Memory B cell (primary cell): ENCODE measurements around the gene SLCO2B1.

Source experiments
- ATAC-seq: fragments of 150-1000 bp; cut with Tn5 transposase; 2 replicates; pipeline ENCODE4 v1.10.0; 2021; ENCODE audit warnings: low read depth, mild to moderate bottlenecking, moderate library complexity
- DNase-seq, 2 donors: peaks; one replicate each; pipeline ENCODE4 v3.0.0; 2022; ENCODE audit warnings: low spot score in 2 of 2
- H3K27ac Mint-ChIP-seq: one replicate; pipeline ENCODE4 v1.8.0; 2022; ENCODE audit warnings: mild to moderate bottlenecking, moderate library complexity, mixed read lengths
- H3K27me3 Mint-ChIP-seq: one replicate; pipeline ENCODE4 v1.8.0; 2022; ENCODE audit warnings: mixed read lengths
- H3K36me3 Mint-ChIP-seq: one replicate; pipeline ENCODE4 v1.8.0; 2022; ENCODE audit warnings: mild to moderate bottlenecking, mixed read lengths
- H3K4me1 Mint-ChIP-seq: one replicate; pipeline ENCODE4 v1.8.0; 2022; ENCODE audit warnings: mixed read lengths
- H3K4me3 Mint-ChIP-seq: one replicate; pipeline ENCODE4 v1.8.0; 2022; ENCODE audit warnings: mild to moderate bottlenecking, moderate library complexity, mixed read lengths
- H3K9me3 Mint-ChIP-seq: one replicate; pipeline ENCODE4 v1.8.0; 2022; ENCODE audit warnings: mixed read lengths

SLCO2B1 gene

GRCh38 chr11:75223954-75224643 lies 73.2 kb downstream of the SLCO2B1 start:
- no peaks in the 10 kb centered on the region for H3K27me3 Mint-ChIP-seq
- ATAC-seq (no peak), DNase-seq (no peak)
- H3K4me1 Mint-ChIP-seq = no peaks in the 10 kb centered on the region
- no peaks in the 10 kb centered on the region for H3K9me3 Mint-ChIP-seq
- H3K27ac Mint-ChIP-seq = no peak overlapping the region
- H3K4me3 Mint-ChIP-seq = no peak overlapping the region
- no peaks in the 10 kb centered on the region for H3K36me3 Mint-ChIP-seq

DNA sequence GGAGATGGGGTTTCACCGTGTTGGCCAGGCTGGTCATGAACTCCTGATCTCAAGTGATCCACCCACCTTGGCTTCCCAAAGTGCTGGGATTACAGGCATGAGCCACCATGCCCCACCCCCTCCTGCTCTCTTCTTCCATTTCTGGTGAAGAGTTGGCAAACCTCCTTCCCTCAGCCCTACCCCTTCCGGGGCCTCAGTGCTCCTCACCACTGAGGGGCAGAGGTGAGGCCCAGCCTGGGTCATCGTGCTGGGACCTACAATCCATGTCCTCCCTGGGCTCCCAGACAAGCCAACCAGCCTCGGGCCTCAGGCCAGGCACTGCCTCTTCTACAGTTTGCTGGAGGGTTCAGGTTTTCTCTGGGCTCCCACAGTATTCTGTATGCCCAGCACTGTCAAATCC lies 74.9 kb downstream of the SLCO2B1 start:
- H3K27ac Mint-ChIP-seq = no peak overlapping the region
- DNase-seq (no peak), ATAC-seq (no peak)
- H3K27me3 Mint-ChIP-seq = peaks cover 3% of the 10 kb centered on the region
- no peaks in the 10 kb centered on the region for H3K9me3 Mint-ChIP-seq
- H3K36me3 Mint-ChIP-seq = no peaks in the 10 kb centered on the region
- no peak overlapping the region for H3K4me3 Mint-ChIP-seq
- no peaks in the 10 kb centered on the region for H3K4me1 Mint-ChIP-seq

- H3K4me1 Mint-ChIP-seq = no peaks in the 10 kb centered on the region
- no peaks in the 10 kb centered on the region for H3K36me3 Mint-ChIP-seq
- ATAC-seq (no peak), DNase-seq (no peak)
- no peak overlapping the region for H3K27ac Mint-ChIP-seq
- peaks cover 17% of the 10 kb centered on the region for H3K27me3 Mint-ChIP-seq
- H3K4me3 Mint-ChIP-seq = no peak overlapping the region
- no peaks in the 10 kb centered on the region for H3K9me3 Mint-ChIP-seq
These were observed 78.6 kb downstream of the SLCO2B1 start for GRCh38 chr11:75229466-75229865.

GRCh38 chr11:75230621-75231020 lies 79.7 kb downstream of the SLCO2B1 start:
- H3K9me3 Mint-ChIP-seq = no peaks in the 10 kb centered on the region
- DNase-seq (no peak), ATAC-seq (no peak)
- no peak overlapping the region for H3K4me3 Mint-ChIP-seq
- H3K36me3 Mint-ChIP-seq = no peaks in the 10 kb centered on the region
- H3K27me3 Mint-ChIP-seq = peaks cover 19% of the 10 kb centered on the region
- H3K27ac Mint-ChIP-seq = no peak overlapping the region
- H3K4me1 Mint-ChIP-seq = no peaks in the 10 kb centered on the region

DNA sequence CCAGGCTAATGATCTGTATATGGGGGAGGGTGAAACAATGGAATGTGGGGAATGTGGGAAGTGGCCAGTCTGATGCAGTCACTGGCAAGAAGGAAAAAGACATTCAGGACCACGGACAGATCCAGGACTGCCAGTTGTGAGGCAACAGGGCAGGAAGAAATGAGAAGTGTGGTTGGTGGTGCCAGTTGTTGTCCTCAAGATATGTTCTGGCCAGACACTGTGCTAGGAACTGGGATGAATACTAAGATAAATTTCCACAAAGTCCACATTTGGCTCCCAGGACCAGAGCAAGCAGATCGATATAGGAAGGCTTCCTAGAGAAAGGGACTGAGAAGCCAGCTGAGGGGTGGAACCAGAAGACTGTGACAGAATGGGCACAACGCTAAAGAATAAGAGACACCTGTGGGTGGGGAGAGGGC lies 82.9 kb downstream of the SLCO2B1 start:
- Mint-ChIP-seq H3K36me3 (no peaks in the 10 kb centered on the region), H3K4me1 (no peaks in the 10 kb centered on the region), H3K27ac (no peak overlapping the region), H3K9me3 (no peaks in the 10 kb centered on the region), H3K27me3 (peaks cover 34% of the 10 kb centered on the region), H3K4me3 (no peak overlapping the region)
- DNase-seq (no peak), ATAC-seq (no peak)

DNA sequence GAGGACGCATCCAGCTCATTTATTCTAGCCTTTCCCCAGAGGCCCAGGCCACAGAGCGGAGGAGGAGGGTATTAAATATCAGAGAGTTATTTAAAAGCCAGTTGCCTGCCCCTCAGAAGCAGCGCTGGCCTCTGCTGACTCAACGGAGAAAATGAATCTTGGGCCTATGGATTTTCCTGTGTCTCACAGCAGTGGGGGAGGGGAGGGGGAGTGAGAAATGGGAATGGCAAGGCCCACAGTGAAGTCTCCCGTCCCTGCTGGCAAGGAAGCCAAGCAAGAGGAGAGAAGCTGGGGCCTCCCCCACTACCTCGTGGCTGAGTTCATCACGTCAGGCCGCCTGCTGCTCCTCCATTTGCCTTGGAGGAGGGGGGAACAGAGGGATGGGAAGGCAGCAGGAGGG lies 85.2 kb downstream of the SLCO2B1 start:
- no peak overlapping the region for H3K4me3 Mint-ChIP-seq
- peaks cover 29% of the 10 kb centered on the region for H3K27me3 Mint-ChIP-seq
- H3K27ac Mint-ChIP-seq = no peak overlapping the region
- DNase-seq (no peak), ATAC-seq (no peak)
- no peaks in the 10 kb centered on the region for H3K4me1 Mint-ChIP-seq
- no peaks in the 10 kb centered on the region for H3K9me3 Mint-ChIP-seq
- H3K36me3 Mint-ChIP-seq = no peaks in the 10 kb centered on the region

DNA sequence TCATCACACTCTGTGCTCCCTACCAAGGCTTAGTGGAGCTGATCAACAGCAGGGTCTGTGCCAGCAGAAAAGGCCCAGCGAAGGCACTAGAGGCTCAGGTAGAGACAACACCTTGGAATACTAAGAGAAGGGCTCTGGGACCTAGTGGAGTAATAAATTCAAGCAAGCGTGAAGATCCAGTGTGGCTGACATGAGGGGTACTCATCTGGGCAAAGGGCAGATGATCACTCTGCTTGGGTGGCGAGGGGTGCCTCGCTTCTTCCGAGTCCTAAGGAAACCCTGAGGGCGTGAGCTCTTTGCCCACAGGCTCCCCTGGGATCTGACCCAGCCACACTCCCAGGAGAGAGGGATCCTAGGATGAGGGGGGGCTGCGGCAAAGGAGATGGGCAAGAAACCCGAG lies 86.1 kb downstream of the SLCO2B1 start:
- no peak for ATAC-seq
- H3K27me3 Mint-ChIP-seq = peaks cover 25% of the 10 kb centered on the region

DNA sequence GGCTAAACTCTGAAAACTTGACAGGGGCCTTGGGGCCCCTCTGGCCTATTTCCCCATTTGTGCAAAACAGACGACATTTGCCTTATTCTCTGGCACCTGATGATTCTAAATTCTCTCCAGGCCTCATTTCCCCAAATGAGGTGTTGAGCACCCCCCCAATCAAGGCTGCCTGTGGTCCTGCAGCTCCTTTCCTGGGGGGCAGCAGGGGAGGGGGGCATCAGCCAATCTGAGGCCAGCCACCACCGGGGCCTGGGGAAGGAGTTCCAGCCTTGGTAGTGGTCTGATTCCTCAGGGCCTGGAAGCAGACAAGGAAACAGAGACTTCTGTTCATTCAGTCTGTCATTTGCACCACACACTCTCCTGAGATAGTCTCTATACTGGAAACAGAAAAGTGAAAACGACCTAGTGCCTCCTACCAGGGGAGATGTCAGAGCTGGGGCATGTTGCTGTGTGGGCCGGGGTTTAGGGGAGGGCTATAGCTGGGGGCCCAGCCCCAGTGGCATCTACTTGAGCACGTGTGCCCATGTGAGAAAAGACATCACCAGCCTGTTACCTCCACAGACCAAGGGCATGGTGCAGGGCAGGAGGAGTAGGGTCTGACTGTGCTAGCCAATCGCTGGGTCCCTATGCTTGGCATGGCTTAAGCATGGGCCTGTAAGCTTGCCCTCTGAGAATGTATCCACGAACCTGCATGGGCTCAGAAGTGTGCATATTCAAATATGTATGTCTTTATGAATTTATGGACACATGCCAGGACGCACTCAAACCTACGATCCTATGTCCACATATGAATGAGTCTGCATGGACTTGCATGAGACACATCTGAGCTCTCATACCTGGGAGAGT lies 87.9 kb downstream of the SLCO2B1 start:
- no peaks in the 10 kb centered on the region for H3K36me3 Mint-ChIP-seq
- H3K27ac Mint-ChIP-seq = no peak overlapping the region
- peaks cover 32% of the 10 kb centered on the region for H3K27me3 Mint-ChIP-seq
- H3K4me3 Mint-ChIP-seq = no peak overlapping the region
- peaks cover 7% of the 10 kb centered on the region for H3K4me1 Mint-ChIP-seq
- ATAC-seq (no peak), DNase-seq (no peak)
- no peaks in the 10 kb centered on the region for H3K9me3 Mint-ChIP-seq

More for the DNA sequence above, 86.1 kb downstream of the SLCO2B1 start:
- Mint-ChIP-seq H3K27ac (no peak overlapping the region), H3K36me3 (no peaks in the 10 kb centered on the region), H3K9me3 (no peaks in the 10 kb centered on the region), H3K4me3 (no peak overlapping the region), H3K4me1 (peaks cover under 1% of the 10 kb centered on the region)
- no peak for DNase-seq

- peaks cover 30% of the 10 kb centered on the region for H3K27me3 Mint-ChIP-seq
- no peaks in the 10 kb centered on the region for H3K9me3 Mint-ChIP-seq
- H3K36me3 Mint-ChIP-seq = no peaks in the 10 kb centered on the region
- H3K27ac Mint-ChIP-seq = no peak overlapping the region
- ATAC-seq (no peak), DNase-seq (no peak)
- peaks cover 7% of the 10 kb centered on the region for H3K4me1 Mint-ChIP-seq
- peak overlapping the region; percentile 69 for H3K4me3 Mint-ChIP-seq
These were observed 88.8 kb downstream of the SLCO2B1 start for GRCh38 chr11:75239531-75240290.

DNA sequence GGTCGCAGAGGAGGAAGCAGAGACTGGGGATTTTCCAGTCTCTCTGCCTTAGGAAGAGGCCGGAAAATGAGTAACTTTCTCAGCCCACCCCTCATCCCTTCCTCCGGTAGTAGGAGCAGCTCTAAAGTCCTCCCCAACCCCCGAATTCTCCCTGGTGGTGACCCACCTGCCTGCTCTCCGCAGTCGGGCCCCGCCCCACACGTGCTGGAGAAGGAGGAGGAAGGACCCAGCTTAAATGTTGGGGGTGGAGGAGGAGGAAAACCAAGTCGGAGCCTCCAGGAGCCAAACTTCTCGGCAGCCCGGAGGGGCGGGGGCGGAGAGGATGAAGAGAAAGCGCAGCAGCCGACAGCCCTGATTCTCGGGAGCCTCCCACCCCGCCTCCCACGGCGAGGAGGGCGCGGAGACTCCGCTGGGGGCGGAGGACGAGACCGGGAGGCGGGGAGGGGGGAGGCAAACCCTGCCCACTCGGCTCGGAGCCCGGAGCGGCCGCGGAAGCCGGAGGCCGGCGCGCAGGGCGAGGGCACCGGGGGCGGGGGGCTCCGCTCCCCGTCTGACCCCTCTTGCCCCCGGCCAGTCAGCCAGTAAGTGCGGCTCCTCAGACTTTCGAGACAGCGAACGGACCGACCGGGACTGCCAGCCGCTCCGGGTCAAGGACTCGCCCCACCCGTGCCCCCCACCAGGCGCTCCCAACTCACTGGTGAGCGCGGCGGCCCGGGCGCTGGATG lies 89.6 kb downstream of the SLCO2B1 start, which contains the start of gene TPBGL:
TPBGL (plus strand) TSS at position 464 of the 725 bp plus-strand sequence. CDS start 276 bp downstream, outside the sequence.
- Mint-ChIP-seq H3K27ac (no peak within 1 kb of the TSS), H3K27me3 (peaks cover 30% of the 10 kb centered on the region), H3K36me3 (no peaks in the 10 kb centered on the region), H3K4me1 (peaks cover 7% of the 10 kb centered on the region), H3K4me3 (peak within 1 kb of the TSS; percentile 69), H3K9me3 (no peaks in the 10 kb centered on the region)
- ATAC-seq (no peak), DNase-seq (peak in 1 of 2 donors; percentile 27)

GRCh38 chr11:75241036-75241905 lies 90.4 kb downstream of the SLCO2B1 start:
- H3K4me1 Mint-ChIP-seq = peaks cover 7% of the 10 kb centered on the region
- peaks cover 24% of the 10 kb centered on the region for H3K27me3 Mint-ChIP-seq
- peak overlapping the region; percentile 44 for H3K4me3 Mint-ChIP-seq
- peak; percentile 92 for ATAC-seq
- DNase-seq = peak; percentile 82 to 94
- H3K27ac Mint-ChIP-seq = no peak overlapping the region
- H3K9me3 Mint-ChIP-seq = no peaks in the 10 kb centered on the region
- H3K36me3 Mint-ChIP-seq = no peaks in the 10 kb centered on the region

GRCh38 chr11:75241906-75242644 lies 91.2 kb downstream of the SLCO2B1 start:
- peaks cover 20% of the 10 kb centered on the region for H3K27me3 Mint-ChIP-seq
- H3K4me3 Mint-ChIP-seq = peak overlapping the region; percentile 81
- H3K27ac Mint-ChIP-seq = no peak overlapping the region

More at GRCh38 chr11:75241906-75242644, 91.2 kb downstream of the SLCO2B1 start:
- H3K9me3 Mint-ChIP-seq = no peaks in the 10 kb centered on the region
- ATAC-seq (peak; percentile 45), DNase-seq (no peak)
- H3K36me3 Mint-ChIP-seq = no peaks in the 10 kb centered on the region
- peaks cover 7% of the 10 kb centered on the region for H3K4me1 Mint-ChIP-seq
